Astrocyte of the spinal cord (primary cell): ENCODE data around the gene DPH5.
"Not testable (repeated sequence)": the region's sequence is repeated elsewhere in the genome, so short reads cannot be mapped to it uniquely, and the experiment has no call there.

Experiments
- DNase-seq: peaks from one replicate; pipeline ENCODE4 v3.0.0; 2011; ENCODE audit warnings: low read depth, low spot score
- H3K4me3 ChIP-seq: 2 replicates; pipeline ENCODE4 v1.5.1; 2011; ENCODE audit warnings: low read depth, mild to moderate bottlenecking, low read length, moderate library complexity
- CTCF ChIP-seq: IDR thresholded peaks from 2 replicates; pipeline ENCODE4 v1.5.1; 2012; ENCODE audit warnings: low read depth, mild to moderate bottlenecking, low read length, inconsistent platforms
- in situ Hi-C: cut with HindIII; loops from 2 replicates; pipeline ENCODE4 v1.10.0; 2017; ENCODE audit warnings: low sequenced_read_pairs

DPH5 gene

GRCh38 chr1:100955322-100955721 is 70.3 kb downstream of the DPH5 start:
- peak; percentile 85 for DNase-seq
- in situ Hi-C loops, result no loop called here
- H3K4me3 ChIP-seq, result no peak overlapping the region
- TF ChIP-seq CTCF, result no peak

DNA sequence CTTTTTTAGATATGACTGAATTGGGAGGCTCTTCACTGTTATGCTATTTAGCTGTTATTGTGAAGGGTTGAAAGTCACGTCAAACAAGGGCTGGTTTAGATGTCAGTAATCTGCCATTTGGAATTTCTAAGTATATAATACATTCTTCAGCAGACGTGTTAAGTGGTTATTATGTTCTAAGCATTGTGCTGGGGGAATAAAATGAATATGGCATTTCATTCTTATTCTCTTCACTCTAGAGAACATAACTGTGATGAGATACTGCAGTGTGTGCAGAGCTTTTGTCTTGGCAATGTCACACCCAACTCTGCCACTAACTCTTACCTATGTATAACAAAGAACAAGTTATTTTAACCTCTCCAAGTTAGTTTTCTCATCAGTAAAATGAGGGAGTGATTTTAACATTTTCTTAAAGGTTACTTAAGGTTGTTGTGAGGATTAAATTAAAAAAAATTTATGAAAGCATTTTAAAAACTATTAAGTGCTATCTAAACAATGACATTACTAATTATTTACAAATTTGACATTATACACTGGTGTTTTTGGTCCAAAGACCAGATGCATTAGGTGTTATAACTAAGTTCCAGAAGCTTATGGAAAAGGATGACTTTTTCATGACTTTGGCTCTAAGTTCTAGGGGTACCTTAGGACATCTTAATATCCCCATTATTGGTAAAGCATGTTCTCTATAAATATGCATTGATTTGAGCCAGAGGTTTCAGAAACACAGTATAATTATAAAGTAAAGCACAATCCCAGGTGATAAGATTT is 71.4 kb downstream of the DPH5 start:
- no peak for TF ChIP-seq CTCF
- H3K4me3 ChIP-seq, result no peak overlapping the region
- in situ Hi-C loops, result no loop called here
- DNase-seq, result no peak

GRCh38 chr1:100952970-100953369 is 72.6 kb downstream of the DPH5 start:
- H3K4me3 ChIP-seq, in situ Hi-C loops, DNase-seq: not testable (repeated sequence)

DNA sequence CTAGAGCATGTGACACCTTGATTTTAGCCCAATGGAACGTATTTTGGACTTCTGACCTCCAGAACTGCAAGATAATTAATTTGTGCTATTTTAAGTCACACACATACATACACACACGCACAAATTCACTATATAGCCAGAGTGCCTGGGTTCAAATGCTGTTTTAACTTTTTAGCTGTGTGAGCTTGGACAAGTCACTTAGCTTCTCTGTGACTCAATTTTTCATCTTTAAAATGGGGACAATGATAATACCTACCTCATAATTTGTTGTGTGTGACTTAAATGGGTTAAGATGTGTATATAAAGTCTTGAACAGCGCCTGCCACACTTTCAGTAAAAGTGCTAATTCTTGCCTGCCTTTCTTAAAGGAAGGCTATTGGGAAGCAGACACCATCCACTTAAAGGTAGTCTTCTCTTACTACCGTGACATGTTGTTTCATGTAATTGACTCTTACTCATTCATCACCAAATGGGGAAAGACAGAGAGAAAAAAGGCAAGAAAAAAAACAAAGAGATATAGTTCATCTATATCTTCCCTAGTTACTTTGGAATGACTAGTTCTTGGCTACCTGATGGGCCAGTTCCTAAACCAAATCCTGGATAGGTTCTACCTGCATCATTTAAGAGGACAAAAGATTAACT is 73.4 kb downstream of the DPH5 start:
- in situ Hi-C loops, result no loop called here
- H3K4me3 ChIP-seq, result no peak overlapping the region
- DNase-seq, result no peak
- no peak for TF ChIP-seq CTCF

GRCh38 chr1:100950781-100951180 is 74.8 kb downstream of the DPH5 start:
- no peak overlapping the region for H3K4me3 ChIP-seq
- DNase-seq, result peak; percentile 73
- in situ Hi-C loops, result no loop called here
- TF ChIP-seq CTCF, result no peak

DNA sequence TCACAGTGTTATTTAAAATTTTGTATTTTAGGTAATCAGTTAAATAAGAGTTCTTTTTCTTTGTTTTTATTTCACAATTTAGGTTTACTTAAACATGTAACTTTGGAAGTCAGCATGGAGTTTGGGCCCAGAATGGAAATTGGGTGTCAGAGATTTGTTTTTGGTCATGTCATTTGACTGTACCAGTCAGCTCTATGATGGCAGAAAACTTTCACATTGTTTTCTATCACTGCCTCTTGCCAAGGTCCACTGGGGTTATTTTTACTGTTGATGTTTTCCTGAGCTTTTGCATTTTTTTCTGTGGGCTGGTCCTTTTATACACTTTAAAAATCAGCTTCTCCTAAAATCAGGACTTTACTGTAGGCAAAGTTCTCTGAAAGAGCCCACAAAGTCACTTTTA is 75.2 kb downstream of the DPH5 start:
- in situ Hi-C loops, result no loop called here
- H3K4me3 ChIP-seq, result no peak overlapping the region
- no peak for TF ChIP-seq CTCF
- no peak for DNase-seq

GRCh38 chr1:100949515-100950158 is 75.9 kb downstream of the DPH5 start:
- DNase-seq, result peak; percentile 12
- H3K4me3 ChIP-seq, in situ Hi-C loops: not testable (repeated sequence)

- H3K4me3 ChIP-seq, DNase-seq, in situ Hi-C loops: not testable (repeated sequence)
Measured at GRCh38 chr1:100948721-100949405, 76.7 kb downstream of the DPH5 start.

GRCh38 chr1:100947816-100948215 is 77.8 kb downstream of the DPH5 start:
- DNase-seq, in situ Hi-C loops, H3K4me3 ChIP-seq: not testable (repeated sequence)

GRCh38 chr1:100946064-100946463 is 79.5 kb downstream of the DPH5 start:
- DNase-seq, in situ Hi-C loops, H3K4me3 ChIP-seq: not testable (repeated sequence)
